HG03066 (cell line): ENCODE results near the gene SYNGR2.

Experiments used
- ATAC-seq: cut with Tn5 transposase; IDR thresholded peaks from one replicate; pipeline ENCODE4 v1.9.1; 2021; ENCODE audit warnings: low read depth; ENCODE audit not compliant: unreplicated experiment

Gene SYNGR2

GRCh38 chr17:78142119-78142861 is 26.1 kb upstream of the SYNGR2 start:
- no peak for ATAC-seq

GRCh38 chr17:78143214-78144146 is 24.9 kb upstream of the SYNGR2 start:
- ATAC-seq: no peak

GRCh38 chr17:78144147-78144719 is 24.1 kb upstream of the SYNGR2 start:
- no peak for ATAC-seq

- ATAC-seq: no peak
Measured at GRCh38 chr17:78144736-78145641, 23.4 kb upstream of the SYNGR2 start.

DNA sequence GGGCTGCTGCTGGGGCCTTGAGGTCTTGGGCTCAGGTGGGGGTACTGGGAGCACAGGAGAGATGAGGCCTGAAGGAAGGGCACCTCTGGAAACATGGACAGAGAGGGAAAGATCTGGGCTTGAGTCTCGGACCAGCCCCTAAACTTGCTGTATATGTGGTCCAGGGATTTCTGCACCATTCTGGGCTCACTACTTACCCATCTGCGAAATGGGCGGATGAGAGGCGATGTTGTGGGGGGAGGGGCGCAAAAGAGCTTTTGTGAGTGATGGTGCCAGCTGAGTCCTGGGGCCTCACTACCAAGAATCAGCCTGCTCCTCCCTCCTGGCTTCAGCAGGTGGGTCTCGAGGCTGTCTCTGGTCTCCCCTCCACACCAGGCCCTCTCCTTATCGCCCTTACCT is 21.9 kb upstream of the SYNGR2 start:
- no peak for ATAC-seq

DNA sequence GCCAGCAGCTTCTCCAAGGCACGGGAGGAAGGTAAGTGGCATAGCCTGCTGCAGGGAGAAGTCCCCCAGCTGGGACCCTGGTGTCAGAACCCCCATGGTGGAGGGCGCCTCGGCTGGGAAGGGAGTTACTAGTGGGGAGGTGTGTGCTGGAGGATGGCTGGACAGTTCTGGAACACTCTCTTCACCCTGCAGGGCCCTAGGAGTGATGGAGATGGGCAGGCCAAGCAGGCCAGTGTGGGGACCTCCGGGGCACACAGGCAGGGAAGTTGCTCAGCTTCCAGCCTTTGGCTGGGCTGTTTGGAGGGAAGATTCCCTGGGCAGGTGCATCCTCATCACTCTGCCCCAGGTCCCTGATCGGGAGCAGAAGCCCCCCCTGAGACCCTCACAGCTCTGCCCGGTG is 21.5 kb upstream of the SYNGR2 start:
- ATAC-seq: no peak

DNA sequence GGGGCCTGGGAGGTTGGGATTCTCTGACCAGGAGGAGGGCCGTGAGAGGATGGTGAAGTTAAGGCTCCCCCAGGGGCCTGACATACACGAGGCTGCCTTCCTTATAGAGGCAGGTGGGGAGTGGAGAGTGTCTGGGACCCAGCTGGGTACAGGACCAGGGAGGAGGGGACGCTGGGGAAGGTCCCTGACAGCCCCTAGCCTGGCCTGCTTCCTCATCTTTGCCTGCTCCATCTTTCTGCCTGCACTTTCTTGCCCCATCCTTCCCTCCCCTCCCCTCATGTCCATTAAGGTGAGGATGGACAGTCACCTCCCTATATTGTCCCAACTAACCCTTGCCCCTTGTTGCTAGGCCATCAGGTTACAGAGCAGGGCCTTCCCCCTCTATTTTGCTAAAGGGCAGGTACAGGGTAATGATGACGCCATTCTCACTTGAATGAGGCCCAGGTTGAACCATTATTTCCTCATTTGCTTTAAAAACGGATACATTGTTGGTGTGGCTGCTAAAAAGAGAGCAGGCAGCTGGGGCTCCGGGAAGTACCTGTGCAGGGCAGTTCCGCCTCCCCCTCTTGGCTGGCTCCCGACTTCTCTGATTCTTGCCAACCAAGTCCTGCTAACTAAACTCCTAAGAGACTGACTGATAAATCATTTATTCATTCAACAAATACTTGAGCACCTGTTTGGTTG is 20.9 kb upstream of the SYNGR2 start:
- ATAC-seq: no peak

GRCh38 chr17:78148286-78149016 is 19.9 kb upstream of the SYNGR2 start:
- ATAC-seq: no peak

DNA sequence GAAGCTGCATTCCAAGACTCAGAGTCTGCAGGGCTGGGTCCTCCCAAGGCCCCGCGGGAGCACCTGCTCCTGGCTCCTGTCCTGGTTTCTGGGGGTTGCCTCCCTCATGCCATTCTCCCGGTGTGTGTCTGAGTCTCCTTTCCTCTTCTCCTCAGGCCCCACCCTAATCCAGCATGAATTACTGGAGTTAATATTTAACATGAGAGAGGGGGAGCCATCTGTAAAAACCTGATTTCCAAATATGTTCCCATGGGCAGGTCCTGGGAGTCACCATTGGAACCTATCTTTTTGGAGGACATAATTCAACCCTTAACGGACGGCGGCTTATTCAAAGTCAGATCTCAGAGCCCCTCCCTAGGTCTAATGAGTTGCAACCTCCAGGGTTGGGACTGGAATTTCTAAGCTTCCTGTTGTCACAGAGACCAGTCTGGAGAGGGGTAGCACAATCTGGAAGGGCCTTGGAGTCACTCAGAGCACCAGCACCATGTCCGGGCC is 16.8 kb upstream of the SYNGR2 start:
- no peak for ATAC-seq

DNA sequence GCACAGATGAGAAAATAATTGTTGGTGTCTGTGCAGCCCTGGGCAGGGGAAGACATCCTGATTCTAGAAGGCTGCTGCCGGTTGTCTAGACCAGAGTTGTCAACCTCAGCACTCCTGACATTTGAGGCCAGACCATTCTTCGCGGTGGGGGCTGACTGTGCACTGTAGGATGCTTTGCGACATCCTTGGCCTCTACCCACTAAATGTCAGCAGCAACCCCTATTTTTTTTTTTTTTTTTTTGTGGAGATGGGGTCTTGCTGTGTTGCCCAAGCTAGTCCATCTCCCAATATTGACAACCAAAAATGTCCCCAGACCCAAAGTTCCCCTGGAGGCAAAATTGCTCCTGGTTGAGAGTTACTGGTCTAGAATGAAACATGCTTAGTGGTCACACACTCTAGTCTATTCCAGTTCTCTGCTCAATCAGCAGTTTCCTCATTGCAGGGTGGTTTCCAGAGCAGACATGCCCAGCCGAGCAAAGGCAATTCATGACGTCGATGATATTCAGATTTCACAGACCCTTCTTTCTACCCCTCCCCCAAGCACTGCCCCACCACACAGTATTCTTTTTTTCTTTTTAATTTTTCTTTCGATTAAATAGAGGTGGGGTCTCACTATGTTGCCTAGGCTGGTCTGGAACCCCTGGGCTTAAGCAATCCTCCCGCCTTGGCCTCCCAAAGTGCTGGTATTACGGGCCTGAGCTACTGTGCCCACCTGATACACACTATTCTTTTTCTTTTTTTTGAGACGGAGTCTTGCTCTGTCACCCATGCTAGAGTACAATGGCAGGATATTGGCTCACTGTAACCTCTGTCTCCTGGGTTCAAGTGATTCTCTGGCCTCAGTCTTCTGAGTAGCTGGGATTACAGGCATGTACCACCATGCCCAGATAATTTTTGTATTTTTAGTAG is 13.2 kb upstream of the SYNGR2 start:
- ATAC-seq: peak; percentile 45

DNA sequence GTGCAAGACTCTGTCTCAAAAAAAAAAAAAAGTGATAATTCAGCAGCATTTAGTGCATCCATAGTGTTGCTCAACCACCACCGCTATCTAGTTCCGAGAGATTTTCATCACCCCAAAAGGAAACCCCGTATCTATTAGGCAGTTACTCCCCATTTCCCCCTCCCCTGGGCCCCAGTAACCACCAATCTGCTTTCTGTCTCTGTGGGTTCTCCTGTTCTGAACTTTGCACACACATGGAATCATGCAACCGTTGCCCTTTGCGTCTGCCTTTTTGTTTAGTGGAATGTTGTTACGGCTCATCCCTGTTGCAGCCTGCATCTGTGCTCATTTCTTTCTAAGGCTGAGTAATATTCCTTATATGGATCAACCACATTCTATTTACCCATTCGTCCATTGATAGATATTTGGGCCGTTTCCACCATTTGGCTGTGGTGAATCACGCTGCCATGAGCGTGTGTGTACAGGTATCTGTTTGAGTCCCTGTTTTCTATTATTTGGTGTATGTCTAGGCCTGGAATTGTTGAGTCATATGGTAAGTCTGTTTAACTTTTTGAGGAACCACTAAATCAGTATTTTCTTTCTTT is 8.7 kb upstream of the SYNGR2 start:
- ATAC-seq: no peak

DNA sequence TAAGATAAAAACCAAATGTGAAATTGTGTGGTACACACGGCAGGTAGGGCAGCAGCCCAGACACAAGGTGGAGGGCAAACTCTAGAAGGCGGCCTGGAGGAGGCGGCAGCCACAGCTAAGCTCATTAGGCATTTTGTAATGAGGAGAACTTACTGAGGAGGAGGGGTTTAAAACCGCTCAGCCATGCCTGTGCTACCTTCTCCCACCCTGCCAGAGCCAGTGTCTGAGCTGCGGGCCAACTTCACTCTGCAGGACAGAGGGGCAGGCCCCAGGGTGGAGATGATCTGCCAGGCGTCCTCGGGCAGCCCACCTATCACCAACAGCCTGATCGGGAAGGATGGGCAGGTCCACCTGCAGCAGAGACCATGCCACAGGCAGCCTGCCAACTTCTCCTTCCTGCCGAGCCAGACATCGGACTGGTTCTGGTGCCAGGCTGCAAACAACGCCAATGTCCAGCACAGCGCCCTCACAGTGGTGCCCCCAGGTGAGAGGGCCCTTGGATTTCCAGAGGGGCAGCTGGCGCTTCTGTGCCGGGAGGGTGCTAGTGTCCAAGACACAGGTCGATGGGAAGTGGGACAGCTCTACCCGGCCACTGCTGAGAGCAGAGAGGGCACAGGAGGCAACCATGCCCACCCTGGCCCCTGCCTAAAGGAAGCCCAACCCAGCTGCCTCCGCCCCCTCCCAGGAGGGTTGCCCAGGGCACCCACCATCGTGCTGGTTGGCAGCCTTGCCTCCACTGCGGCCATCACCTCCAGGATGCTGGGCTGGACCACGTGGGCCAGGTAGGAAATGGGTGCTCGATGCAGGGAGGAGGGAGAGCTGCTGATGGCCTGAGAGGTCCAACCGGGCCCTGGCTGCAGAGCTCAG is 4.3 kb upstream of the SYNGR2 start:
- ATAC-seq: no peak

- no peak for ATAC-seq
Measured at GRCh38 chr17:78164748-78165607, 3.4 kb upstream of the SYNGR2 start.

GRCh38 chr17:78166416-78166815 is 2.0 kb upstream of the SYNGR2 start:
- ATAC-seq: no peak

GRCh38 chr17:78168903-78169793 is 767 bp downstream of the SYNGR2 start:
- no peak for ATAC-seq
